Measurements from ENCODE around the gene CFP. TPM values are rescaled to one million over a fixed set of nuclear protein-coding genes. Genes with fewer than 3 reads are reported as not detected.
A peak's percentile ranks its signal among the peaks of the same experiment; 100 is the strongest.
"Not testable (repeated sequence)": the region's sequence is repeated elsewhere in the genome, so short reads cannot be mapped to it uniquely, and the experiment has no call there.

Gene CFP
- total RNA-seq (1 to 10 TPM; 1.8 to 2.3 TPM), polyA plus RNA-seq (1.4 TPM)

GRCh38 chrX:47629419-47630200 is at the start of gene CFP:
CFP (minus strand) TSS chrX:47629930; CDS start chrX:47629844, 86 bp downstream.
- Mint-ChIP-seq H3K27ac (peak within 1 kb of the TSS in 5 of 8 donors; percentile 43 to 93 (median 76)), H3K27me3 (no peaks in the 10 kb centered on the region), H3K36me3 (peaks cover 0 to 2% (median 0%) of the 10 kb centered on the region in 3 donors), H3K4me3 (peak within 1 kb of the TSS; percentile 4 to 79 (median 60)), H3K4me1 (peaks cover 7 to 17% (median 9%) of the 10 kb centered on the region in 3 donors), H3K9me3 (no peaks in the 10 kb centered on the region)
- ChIA-PET CTCF (interaction anchor here (1.0 kb wide), 1 partner anchor 17 kb away, joined by 3 read pairs; no protein-coding TSS in a partner anchor), POLR2A (no interaction called here)
- peak in 1 of 5 donors; percentile 28 for DNase-seq
- H3K27me3 ChIP-seq (ENCODE audit: insufficient read depth, low read length, poor library complexity, severe bottlenecking), result no peaks in the 10 kb centered on the region
- peaks cover 11% of the 10 kb centered on the region for H3K4me1 ChIP-seq (ENCODE audit: insufficient read depth, low read length)
- H3K4me3 ChIP-seq (ENCODE audit: low read length), result peak within 1 kb of the TSS; percentile 50
- no peaks in the 10 kb centered on the region for H3K36me3 ChIP-seq (ENCODE audit: insufficient read depth, low read length)
- no peaks in the 10 kb centered on the region for H3K9me3 ChIP-seq (ENCODE audit: low read length)
- no peak within 1 kb of the TSS for H3K27ac ChIP-seq (ENCODE audit: low read depth, low read length)

- peaks cover 5 to 17% of the 10 kb centered on the region in 2 donors for H3K27me3 Mint-ChIP-seq
- H3K36me3 Mint-ChIP-seq; H3K9me3 Mint-ChIP-seq; H3K4me3 Mint-ChIP-seq; DNase-seq; H3K9me3 ChIP-seq (ENCODE audit: low read length); H3K4me3 ChIP-seq (ENCODE audit: low read length); H3K27ac ChIP-seq (ENCODE audit: low read depth, low read length); H3K36me3 ChIP-seq (ENCODE audit: insufficient read depth, low read length); H3K27me3 ChIP-seq (ENCODE audit: insufficient read depth, low read length, poor library complexity, severe bottlenecking); H3K4me1 ChIP-seq (ENCODE audit: insufficient read depth, low read length); H3K27ac Mint-ChIP-seq; H3K4me1 Mint-ChIP-seq; POLR2A ChIA-PET; CTCF ChIA-PET: not testable (repeated sequence)
Observed at GRCh38 chrX:47675959-47676859, 46.5 kb upstream of the CFP start.

DNA sequence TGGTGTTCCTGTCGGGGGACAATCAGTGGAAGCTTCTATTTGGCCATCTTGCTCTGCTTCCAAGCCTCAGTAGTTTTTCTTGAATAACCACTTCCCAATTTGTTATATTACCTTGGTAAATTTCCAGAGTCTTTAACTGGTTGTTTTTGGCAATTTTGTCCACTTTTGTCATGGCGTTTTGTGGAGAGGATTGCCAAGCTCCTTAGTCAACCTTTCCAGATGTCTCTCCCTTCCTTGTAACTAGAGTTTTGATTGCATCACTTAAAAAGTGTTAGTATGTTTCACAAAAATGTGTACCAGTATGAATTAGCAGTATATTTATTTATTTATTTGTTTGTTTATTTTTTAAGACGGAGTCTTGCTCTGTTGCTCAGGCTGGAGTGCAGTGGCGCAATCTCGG is 45.0 kb upstream of the CFP start:
- Mint-ChIP-seq H3K27me3 (peaks cover 5 to 13% of the 10 kb centered on the region in 2 donors), H3K4me3 (no peak overlapping the region), H3K9me3 (peaks cover 0 to 5% (median 0%) of the 10 kb centered on the region in 5 donors), H3K27ac (no peak overlapping the region), H3K4me1 (no peaks in the 10 kb centered on the region), H3K36me3 (no peaks in the 10 kb centered on the region)
- Histone ChIP-seq H3K36me3 (ENCODE audit: insufficient read depth, low read length) (no peaks in the 10 kb centered on the region), H3K9me3 (ENCODE audit: low read length) (no peaks in the 10 kb centered on the region), H3K27me3 (ENCODE audit: insufficient read depth, low read length, poor library complexity, severe bottlenecking) (no peaks in the 10 kb centered on the region), H3K4me3 (ENCODE audit: low read length) (no peak overlapping the region), H3K27ac (ENCODE audit: low read depth, low read length) (no peak overlapping the region), H3K4me1 (ENCODE audit: insufficient read depth, low read length) (no peaks in the 10 kb centered on the region)
- CTCF ChIA-PET, result no interaction called here
- no peak for DNase-seq
- POLR2A ChIA-PET, result no interaction called here

GRCh38 chrX:47665797-47666196 is 36.1 kb upstream of the CFP start:
- H3K27ac Mint-ChIP-seq; POLR2A ChIA-PET; H3K9me3 ChIP-seq (ENCODE audit: low read length); CTCF ChIA-PET; H3K4me1 Mint-ChIP-seq; H3K4me1 ChIP-seq (ENCODE audit: insufficient read depth, low read length); H3K27ac ChIP-seq (ENCODE audit: low read depth, low read length); H3K27me3 Mint-ChIP-seq; H3K36me3 ChIP-seq (ENCODE audit: insufficient read depth, low read length); H3K4me3 Mint-ChIP-seq; H3K9me3 Mint-ChIP-seq; H3K4me3 ChIP-seq (ENCODE audit: low read length); H3K36me3 Mint-ChIP-seq; H3K27me3 ChIP-seq (ENCODE audit: insufficient read depth, low read length, poor library complexity, severe bottlenecking); DNase-seq: not testable (repeated sequence)

DNA sequence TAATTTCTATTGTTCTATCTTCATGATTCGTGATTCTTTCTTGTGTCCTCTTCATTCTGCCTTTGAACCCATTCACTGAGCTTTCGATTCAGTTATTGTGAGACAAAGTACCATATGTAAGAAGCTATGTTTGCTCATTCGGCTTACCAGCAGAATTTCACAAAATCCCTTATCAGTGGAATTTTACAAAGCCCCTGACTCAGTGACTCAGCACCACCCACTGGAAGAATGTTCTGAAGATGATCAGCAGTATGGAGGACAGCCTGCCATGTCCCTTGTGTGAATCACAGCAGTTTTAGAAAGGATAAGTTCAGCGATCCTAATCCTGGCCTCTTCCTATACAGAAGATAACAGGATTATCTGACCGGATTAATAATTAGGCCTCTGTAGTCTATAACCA is 35.0 kb upstream of the CFP start:
- H3K4me3 Mint-ChIP-seq, result no peak overlapping the region
- ChIA-PET POLR2A (interaction anchor here (0.7 kb wide), 1 partner anchor 14 kb away, joined by 3 read pairs; no protein-coding TSS in a partner anchor), CTCF (no interaction called here)
- DNase-seq, result no peak
- H3K9me3 Mint-ChIP-seq, result no peaks in the 10 kb centered on the region
- Histone ChIP-seq H3K36me3 (ENCODE audit: insufficient read depth, low read length) (no peaks in the 10 kb centered on the region), H3K27me3 (ENCODE audit: insufficient read depth, low read length, poor library complexity, severe bottlenecking) (no peaks in the 10 kb centered on the region), H3K4me1 (ENCODE audit: insufficient read depth, low read length) (peaks cover 2% of the 10 kb centered on the region), H3K27ac (ENCODE audit: low read depth, low read length) (no peak overlapping the region), H3K9me3 (ENCODE audit: low read length) (no peaks in the 10 kb centered on the region), H3K4me3 (ENCODE audit: low read length) (no peak overlapping the region)
- H3K27ac Mint-ChIP-seq, result no peak overlapping the region
- peaks cover 0 to 1% of the 10 kb centered on the region in 2 donors for H3K27me3 Mint-ChIP-seq
- peaks cover 0 to 6% (median under 1%) of the 10 kb centered on the region in 3 donors for H3K4me1 Mint-ChIP-seq
- no peaks in the 10 kb centered on the region for H3K36me3 Mint-ChIP-seq

GRCh38 chrX:47662144-47662657 is 32.5 kb upstream of the CFP start:
- Histone ChIP-seq H3K4me1 (ENCODE audit: insufficient read depth, low read length) (peaks cover 16% of the 10 kb centered on the region), H3K9me3 (ENCODE audit: low read length) (no peaks in the 10 kb centered on the region), H3K36me3 (ENCODE audit: insufficient read depth, low read length) (peaks cover 7% of the 10 kb centered on the region), H3K27ac (ENCODE audit: low read depth, low read length) (peak overlapping the region; percentile 38), H3K27me3 (ENCODE audit: insufficient read depth, low read length, poor library complexity, severe bottlenecking) (no peaks in the 10 kb centered on the region), H3K4me3 (ENCODE audit: low read length) (no peak overlapping the region)
- DNase-seq, result no peak
- H3K4me1 Mint-ChIP-seq, result peaks cover 11 to 20% (median 18%) of the 10 kb centered on the region in 3 donors
- ChIA-PET POLR2A (no interaction called here), CTCF (no interaction called here)
- H3K36me3 Mint-ChIP-seq, result peaks cover 0 to 7% (median 0%) of the 10 kb centered on the region in 3 donors
- no peak overlapping the region for H3K4me3 Mint-ChIP-seq
- H3K27me3 Mint-ChIP-seq, result peaks cover 0 to 1% of the 10 kb centered on the region in 2 donors
- no peak overlapping the region for H3K27ac Mint-ChIP-seq
- no peaks in the 10 kb centered on the region for H3K9me3 Mint-ChIP-seq

GRCh38 chrX:47661539-47661938 is 31.8 kb upstream of the CFP start:
- Histone ChIP-seq H3K27me3 (ENCODE audit: insufficient read depth, low read length, poor library complexity, severe bottlenecking) (no peaks in the 10 kb centered on the region), H3K4me3 (ENCODE audit: low read length) (no peak overlapping the region), H3K9me3 (ENCODE audit: low read length) (no peaks in the 10 kb centered on the region), H3K36me3 (ENCODE audit: insufficient read depth, low read length) (peaks cover 14% of the 10 kb centered on the region), H3K4me1 (ENCODE audit: insufficient read depth, low read length) (peaks cover 16% of the 10 kb centered on the region), H3K27ac (ENCODE audit: low read depth, low read length) (peak overlapping the region; percentile 38)
- no peak overlapping the region for H3K27ac Mint-ChIP-seq
- H3K27me3 Mint-ChIP-seq, result peaks cover 0 to 1% of the 10 kb centered on the region in 2 donors
- H3K4me1 Mint-ChIP-seq, result peaks cover 11 to 25% (median 21%) of the 10 kb centered on the region in 3 donors
- POLR2A ChIA-PET, result no interaction called here
- H3K4me3 Mint-ChIP-seq, result no peak overlapping the region
- peaks cover 0 to 14% (median under 1%) of the 10 kb centered on the region in 3 donors for H3K36me3 Mint-ChIP-seq
- CTCF ChIA-PET, result no interaction called here
- H3K9me3 Mint-ChIP-seq, result no peaks in the 10 kb centered on the region
- no peak for DNase-seq

- H3K27me3 Mint-ChIP-seq, result peaks cover 0 to 1% of the 10 kb centered on the region in 2 donors
- H3K4me1 Mint-ChIP-seq, result peaks cover 11 to 28% (median 28%) of the 10 kb centered on the region in 3 donors
- Histone ChIP-seq H3K4me1 (ENCODE audit: insufficient read depth, low read length) (peaks cover 16% of the 10 kb centered on the region), H3K4me3 (ENCODE audit: low read length) (peak overlapping the region; percentile 24), H3K9me3 (ENCODE audit: low read length) (no peaks in the 10 kb centered on the region), H3K27me3 (ENCODE audit: insufficient read depth, low read length, poor library complexity, severe bottlenecking) (no peaks in the 10 kb centered on the region), H3K27ac (ENCODE audit: low read depth, low read length) (peak overlapping the region; percentile 98), H3K36me3 (ENCODE audit: insufficient read depth, low read length) (peaks cover 26% of the 10 kb centered on the region)
- DNase-seq, result no peak
- peaks cover 0 to 1% (median 0%) of the 10 kb centered on the region in 5 donors for H3K9me3 Mint-ChIP-seq
- POLR2A ChIA-PET, result no interaction called here
- CTCF ChIA-PET, result no interaction called here
- H3K4me3 Mint-ChIP-seq, result peak overlapping the region; percentile 85 to 94 (median 92)
- H3K27ac Mint-ChIP-seq, result peak overlapping the region; percentile 97 to 100 (median 99)
- H3K36me3 Mint-ChIP-seq, result peaks cover 0 to 30% (median 3%) of the 10 kb centered on the region in 3 donors
Observed at GRCh38 chrX:47659421-47659726, 29.6 kb upstream of the CFP start.
